HepG2 (cell line): Measurements from ENCODE around the gene RTF1. TPM values are rescaled to one million over a fixed set of nuclear protein-coding genes. Genes with fewer than 3 reads are reported as not detected.

Experiments
- BORCS8-MEF2B ChIP-seq: sonication (generic); formaldehyde crosslinking; IDR thresholded peaks from 2 replicates; pipeline ENCODE4 v1.8.0; 2022; ENCODE audit warnings: mild to moderate bottlenecking, missing genetic modification reagents
- GATAD2A ChIP-seq: IDR thresholded peaks from 2 replicates; pipeline ENCODE4 v1.6.1; 2016
- HNRNPK ChIP-seq: fragments of 200-400 bp; formaldehyde crosslinking; IDR thresholded peaks from 2 replicates; pipeline ENCODE4 v1.6.1; 2018; ENCODE audit warnings: low read length, low read depth, moderate library complexity, mild to moderate bottlenecking; ENCODE audit not compliant: poor library complexity, severe bottlenecking
- IKZF5 ChIP-seq: IDR thresholded peaks from 2 replicates; pipeline ENCODE4 v1.6.1; 2018; ENCODE audit warnings: missing genetic modification reagents, mild to moderate bottlenecking, missing compliant biosample characterization
- KAT7 ChIP-seq: IDR thresholded peaks from 2 replicates; pipeline ENCODE4 v1.6.1; 2018; ENCODE audit warnings: borderline replicate concordance, missing compliant biosample characterization
- PATZ1 ChIP-seq: sonication (generic); formaldehyde crosslinking; IDR thresholded peaks from 2 replicates; pipeline ENCODE4 v1.4.0; 2020; ENCODE audit warnings: missing genetic modification reagents
- USF2 ChIP-seq, 2 experiments: sonication (generic) in 1 of 2; formaldehyde crosslinking in 1 of 2; IDR thresholded peaks; 2 replicates each; pipeline versions ENCODE4 v1.5.1 to v1.6.1; 2011 to 2020; ENCODE audit warnings: borderline replicate concordance in 1 of 2, low read depth in 1 of 2, low read length in 1 of 2, mild to moderate bottlenecking in 1 of 2, missing genetic modification reagents in 1 of 2, moderate library complexity in 1 of 2
- YEATS4 ChIP-seq: sonication (generic); formaldehyde crosslinking; IDR thresholded peaks from 2 replicates; pipeline ENCODE4 v1.4.0; 2020; ENCODE audit warnings: missing genetic modification reagents, borderline replicate concordance
- ZFP36L1 ChIP-seq: sonication (generic); formaldehyde crosslinking; IDR thresholded peaks from 2 replicates; pipeline ENCODE4 v1.8.0; 2022; ENCODE audit warnings: mild to moderate bottlenecking, missing genetic modification reagents, moderate library complexity
- ZFP82 ChIP-seq: sonication (generic); formaldehyde crosslinking; IDR thresholded peaks from 2 replicates; pipeline ENCODE4 v1.5.1; 2020; ENCODE audit warnings: mild to moderate bottlenecking, missing genetic modification reagents, borderline replicate concordance
- ZNF414 ChIP-seq: sonication (generic); formaldehyde crosslinking; IDR thresholded peaks from 2 replicates; pipeline ENCODE4 v1.5.0; 2020; ENCODE audit warnings: missing genetic modification reagents
- ZNF614 ChIP-seq: IDR thresholded peaks from 2 replicates; pipeline ENCODE4 v1.6.1; 2018; ENCODE audit warnings: missing biosample characterization, missing genetic modification reagents, inconsistent platforms, borderline replicate concordance
- ZNF710 ChIP-seq: sonication (generic); formaldehyde crosslinking; IDR thresholded peaks from 2 replicates; pipeline ENCODE4 v1.5.0; 2020; ENCODE audit warnings: mild to moderate bottlenecking, missing genetic modification reagents, borderline replicate concordance
- ZZZ3 ChIP-seq: sonication (generic); formaldehyde crosslinking; IDR thresholded peaks from 2 replicates; pipeline ENCODE4 v1.4.0; 2020; ENCODE audit warnings: missing genetic modification reagents, mild to moderate bottlenecking, borderline replicate concordance
- polyA plus RNA-seq, 8 experiments: library from polyadenylated mRNA; depleted of rRNA in 3 of 8; stranded (reverse) in 7 of 8; unstranded in 1 of 8; fragments of >200 nt; fragmentation: Illumina TruSeq in 4 of 8; extraction: Trizol in 4 of 8; gene quantifications; 2 replicates each; pipeline versions ENCODE4 v1.2.1 to v1.2.3, GENCODE V29; 2011 to 2016; ENCODE audit warnings: low read depth in 4 of 8, missing spikeins in 1 of 8, mixed read lengths in 1 of 8; ENCODE audit not compliant: insufficient read depth in 1 of 8
- total RNA-seq, 5 experiments: library from RNA; depleted of rRNA; stranded (reverse); fragments of >200 nt; fragmentation: Illumina TruSeq; extraction: Trizol; gene quantifications; 2 replicates each; pipeline ENCODE4 v1.2.3, GENCODE V29; 2016; ENCODE audit warnings: low read depth in 1 of 5
- TF ChIP-seq, protein P1 (sequence below): sonication (generic); formaldehyde crosslinking; IDR thresholded peaks from 2 replicates; pipeline ENCODE4 v1.8.0; 2023; ENCODE audit warnings: mild to moderate bottlenecking, missing genetic modification reagents
- TF ChIP-seq, protein P2 (sequence below): sonication (generic); formaldehyde crosslinking; IDR thresholded peaks from 2 replicates; pipeline ENCODE4 v1.5.1; 2020; ENCODE audit warnings: mild to moderate bottlenecking, moderate library complexity, missing genetic modification reagents

The RTF1 gene
- total and polyA plus RNA-seq, 2 of the 13 experiments (the other 11 are each of a cell fraction or from before 2014, with no cell fraction given) = 13.9 to 17.9 TPM

DNA sequence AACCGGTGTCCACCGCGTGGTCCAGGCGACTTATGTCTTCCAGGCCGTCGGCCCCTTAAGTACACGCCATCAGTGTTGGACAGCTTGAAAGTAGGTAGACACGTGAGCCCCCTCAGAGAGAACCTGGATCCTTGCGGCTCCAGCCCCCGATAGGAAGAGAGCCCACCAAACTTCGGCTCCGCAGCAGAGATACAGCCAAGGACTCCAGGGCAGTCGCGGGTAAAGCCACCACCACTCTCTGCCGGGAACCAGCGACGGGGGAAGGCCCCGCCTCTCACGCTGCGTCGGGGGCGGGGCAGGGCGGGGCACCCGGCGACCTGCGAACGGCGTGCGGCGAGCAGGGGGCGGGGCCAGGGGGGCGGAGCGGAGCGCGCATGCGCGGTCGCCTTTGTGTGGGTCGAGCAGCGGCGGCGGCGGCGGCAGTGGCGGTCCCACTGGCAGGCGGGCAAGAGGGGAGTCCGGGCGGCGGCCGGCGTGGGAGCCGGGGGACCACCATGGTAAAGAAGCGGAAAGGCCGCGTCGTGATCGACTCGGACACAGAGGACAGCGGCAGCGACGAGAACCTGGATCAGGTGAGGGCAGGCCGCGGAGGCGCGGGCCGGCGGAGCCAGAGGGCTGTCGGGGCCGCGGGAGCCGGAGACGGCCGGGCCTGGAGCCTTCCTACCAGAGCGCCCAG lies at the start of gene RTF1 (continued):
- TF ChIP-seq ZNF710 (no peak), YEATS4 (CRISPR knock-in tag) (peak; percentile 81), GATAD2A (CRISPR knock-in tag) (no peak), IKZF5 (CRISPR knock-in tag) (peak; percentile 27; the same call in 1 of the 2 replicates), ZNF414 (0 out of 2 replicates have a peak, but pooled peaks have one; percentile 51), KAT7 (CRISPR knock-in tag) (peak; percentile 85; the same call in 1 of the 2 replicates), HNRNPK (peak; percentile 12), USF2 (IDR thresholded peaks at IDR 0.05; ENCODE audit: low read depth, low read length) (no peak), USF2 (CRISPR knock-in tag; IDR thresholded peaks at IDR 0.05; ENCODE audit: borderline replicate concordance) (0 out of 2 replicates have a peak, but pooled peaks have one; percentile 3), ZFP36L1 (CRISPR knock-in tag) (peak; percentile 63; the same call in 1 of the 2 replicates), BORCS8-MEF2B (CRISPR knock-in tag) (no peak), ZZZ3 (CRISPR knock-in tag) (peak; percentile 12; the same call in 1 of the 2 replicates), ZNF614 (no peak), ZFP82 (no peak), PATZ1 (CRISPR knock-in tag) (peak; percentile 32; the same call in 1 of the 2 replicates)
- TF ChIP-seq, protein P1, sequence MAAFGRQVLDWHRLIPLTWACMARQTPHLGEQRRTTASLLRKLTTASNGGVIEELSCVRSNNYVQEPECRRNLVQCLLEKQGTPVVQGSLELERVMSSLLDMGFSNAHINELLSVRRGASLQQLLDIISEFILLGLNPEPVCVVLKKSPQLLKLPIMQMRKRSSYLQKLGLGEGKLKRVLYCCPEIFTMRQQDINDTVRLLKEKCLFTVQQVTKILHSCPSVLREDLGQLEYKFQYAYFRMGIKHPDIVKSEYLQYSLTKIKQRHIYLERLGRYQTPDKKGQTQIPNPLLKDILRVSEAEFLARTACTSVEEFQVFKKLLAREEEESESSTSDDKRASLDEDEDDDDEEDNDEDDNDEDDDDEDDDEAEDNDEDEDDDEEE (CRISPR knock-in tag) = no peak
- TF ChIP-seq, protein P2, sequence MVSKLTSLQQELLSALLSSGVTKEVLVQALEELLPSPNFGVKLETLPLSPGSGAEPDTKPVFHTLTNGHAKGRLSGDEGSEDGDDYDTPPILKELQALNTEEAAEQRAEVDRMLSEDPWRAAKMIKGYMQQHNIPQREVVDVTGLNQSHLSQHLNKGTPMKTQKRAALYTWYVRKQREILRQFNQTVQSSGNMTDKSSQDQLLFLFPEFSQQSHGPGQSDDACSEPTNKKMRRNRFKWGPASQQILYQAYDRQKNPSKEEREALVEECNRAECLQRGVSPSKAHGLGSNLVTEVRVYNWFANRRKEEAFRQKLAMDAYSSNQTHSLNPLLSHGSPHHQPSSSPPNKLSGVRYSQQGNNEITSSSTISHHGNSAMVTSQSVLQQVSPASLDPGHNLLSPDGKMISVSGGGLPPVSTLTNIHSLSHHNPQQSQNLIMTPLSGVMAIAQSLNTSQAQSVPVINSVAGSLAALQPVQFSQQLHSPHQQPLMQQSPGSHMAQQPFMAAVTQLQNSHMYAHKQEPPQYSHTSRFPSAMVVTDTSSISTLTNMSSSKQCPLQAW = 0 out of 2 replicates have a peak, but pooled peaks have one; percentile 44
